HCT116 (cell line): ENCODE measurements around the gene CLIC5. TPM values are rescaled to one million over a fixed set of nuclear protein-coding genes. Genes with fewer than 3 reads are reported as not detected.

Source experiments
- ATAC-seq: fragments of 200-7000 bp; cut with Tn5 transposase; 2 replicates; pipeline ENCODE4 v1.9.1; 2020; ENCODE audit warnings: mild to moderate bottlenecking, moderate library complexity
- BruUV-seq: library from RNA; stranded (reverse); fragments of 400-500 nt; replicated peaks from 2 replicates; lab custom pipeline; 2021; lab: Mats Ljungman, UMichigan
- CTCF ChIA-PET: fragments of 300-600 bp; sonication (Branson Sonifier 250); formaldehyde crosslinking; loops from one replicate; lab custom pipeline; 2021; ENCODE audit warnings: antibody characterized with exemption; lab: Charles Lee
- POLR2A ChIA-PET: fragments of 300-600, 350-600 bp; sonication (Branson Sonifier 250); formaldehyde crosslinking; loops from one replicate; lab custom pipeline; 2021; ENCODE audit warnings: antibody characterized with exemption; lab: Charles Lee
- RAD21 ChIA-PET, 2 experiments: fragments of 300-600 bp; sonication (Branson Sonifier 250); formaldehyde crosslinking; loops; one replicate each; lab custom pipeline; 2023; ENCODE audit warnings: low total read pairs in 2 of 2; ENCODE audit not compliant: uncharacterized antibody in 2 of 2, unreplicated experiment in 2 of 2, low non-redundant PET in 1 of 2; lab: Charles Lee
- DNase-seq: peaks from one replicate; pipeline ENCODE4 v3.0.0-alpha.2; 2010; ENCODE audit warnings: low read depth, low spot score
- H2AFZ ChIP-seq: fragments of 200-600 bp; shearing (Covaris generic), sonication (generic); 2 replicates; pipeline ENCODE4 v1.6.1; 2017; ENCODE audit warnings: low read depth, mixed run types, mixed read lengths, antibody characterized with exemption, low read length; ENCODE audit not compliant: poor library complexity, severe bottlenecking
- H3K27ac ChIP-seq: 2 replicates; pipeline ENCODE4 v1.5.1; 2012; ENCODE audit warnings: low read depth, low read length
- H3K27me3 ChIP-seq: fragments of 200-600 bp; sonication (generic); 2 replicates; pipeline ENCODE4 v1.6.1; 2016; ENCODE audit warnings: mixed run types, low read length, mixed read lengths; ENCODE audit not compliant: insufficient read depth
- H3K36me3 ChIP-seq, 2 experiments: fragments of 200-500 bp in 1 of 2; fragments of 200-600 bp in 1 of 2; sonication (Bioruptor generic) in 1 of 2; sonication (generic) in 1 of 2; 2 replicates each; pipeline versions ENCODE4 v1.5.1 to v1.6.1; 2014 to 2016; ENCODE audit warnings: low read length in 2 of 2, inconsistent platforms in 1 of 2, mixed read lengths in 1 of 2, mixed run types in 1 of 2; ENCODE audit not compliant: insufficient read depth in 2 of 2, control insufficient read depth in 1 of 2
- H3K4me1 ChIP-seq, 2 experiments: fragments of 200-600 bp in 1 of 2; sonication (generic) in 1 of 2; 2 replicates each; pipeline versions ENCODE4 v1.5.1 to v1.6.1; 2012 to 2017; ENCODE audit warnings: low read length in 2 of 2, inconsistent platforms in 1 of 2, mild to moderate bottlenecking in 1 of 2, mixed read lengths in 1 of 2, mixed run types in 1 of 2, moderate library complexity in 1 of 2; ENCODE audit not compliant: insufficient read depth in 2 of 2, control insufficient read depth in 1 of 2
- H3K4me2 ChIP-seq: fragments of 200-600 bp; sonication (generic); 2 replicates; pipeline ENCODE4 v1.6.1; 2017; ENCODE audit warnings: mixed run types, low read length, mixed read lengths
- H3K4me3 ChIP-seq, 2 experiments: fragments of 200-600 bp in 1 of 2; sonication (generic) in 1 of 2; replicated peaks in 1 of 2; 2 replicates each; pipeline ENCODE4 v1.5.1; 2011 to 2016; ENCODE audit warnings: low read length in 2 of 2, control low read depth in 1 of 2, low read depth in 1 of 2, mild to moderate bottlenecking in 1 of 2, mixed read lengths in 1 of 2, mixed run types in 1 of 2
- H3K79me2 ChIP-seq: fragments of 200-600 bp; sonication (generic); 2 replicates; pipeline ENCODE4 v1.6.1; 2017; ENCODE audit warnings: mild to moderate bottlenecking, mixed run types, low read length, moderate library complexity, mixed read lengths; ENCODE audit not compliant: insufficient read depth
- H3K9ac ChIP-seq: fragments of 200-600 bp; sonication (generic); 2 replicates; pipeline ENCODE4 v1.6.1; 2016; ENCODE audit warnings: low read length, mixed read lengths
- H3K9me2 ChIP-seq: fragments of 200-600 bp; sonication (generic), shearing (Covaris generic); 2 replicates; pipeline ENCODE4 v1.6.1; 2017; ENCODE audit warnings: mixed run types, mild to moderate bottlenecking, moderate library complexity; ENCODE audit not compliant: insufficient read depth
- H3K9me3 ChIP-seq, 2 experiments: fragments of 200-500 bp in 1 of 2; fragments of 200-600 bp in 1 of 2; sonication (Bioruptor generic) in 1 of 2; sonication (generic) in 1 of 2; 2 replicates each; pipeline ENCODE4 v1.6.1; 2014 to 2017; ENCODE audit warnings: low read length in 2 of 2, mixed read lengths in 2 of 2, inconsistent platforms in 1 of 2, low read depth in 1 of 2, mild to moderate bottlenecking in 1 of 2, mixed run types in 1 of 2, moderate library complexity in 1 of 2; ENCODE audit not compliant: control insufficient read depth in 1 of 2, insufficient read depth in 1 of 2
- H4K20me1 ChIP-seq: fragments of 200-600 bp; sonication (generic), shearing (Covaris generic); 2 replicates; pipeline ENCODE4 v1.6.1; 2017; ENCODE audit warnings: mixed run types, mild to moderate bottlenecking, moderate library complexity; ENCODE audit not compliant: insufficient read depth
- CBX3 ChIP-seq: IDR thresholded peaks from 2 replicates; pipeline ENCODE4 v1.6.1; 2012; ENCODE audit warnings: low read depth
- CEBPB ChIP-seq: IDR thresholded peaks from 2 replicates; pipeline ENCODE4 v1.6.1; 2012; ENCODE audit warnings: low read depth
- ELF1 ChIP-seq: IDR thresholded peaks from 2 replicates; pipeline ENCODE4 v1.6.1; 2012; ENCODE audit warnings: low read depth, borderline replicate concordance
- EZH2 ChIP-seq: fragments of 200-600 bp; sonication (generic); IDR thresholded peaks from 2 replicates; pipeline ENCODE4 v1.6.1; 2017; ENCODE audit warnings: antibody characterized with exemption, mixed run types
- FOSL1 ChIP-seq: IDR thresholded peaks from 2 replicates; pipeline ENCODE4 v1.6.1; 2012; ENCODE audit warnings: low read depth
- JUND ChIP-seq: IDR thresholded peaks from 2 replicates; pipeline ENCODE4 v1.6.1; 2012
- MAX ChIP-seq: IDR thresholded peaks from 2 replicates; pipeline ENCODE4 v1.6.1; 2012
- POLR2A ChIP-seq: IDR thresholded peaks from 2 replicates; pipeline ENCODE4 v1.7.0; 2011; ENCODE audit warnings: borderline replicate concordance; ENCODE audit not compliant: insufficient read depth, insufficient read length; ENCODE audit errors: extremely low read depth
- RAD21 ChIP-seq: IDR thresholded peaks from 2 replicates; pipeline ENCODE4 v1.6.1; 2012; ENCODE audit warnings: low read depth, mild to moderate bottlenecking
- REST ChIP-seq: IDR thresholded peaks from 2 replicates; pipeline ENCODE4 v1.6.1; 2012; ENCODE audit warnings: low read depth
- SIN3A ChIP-seq: IDR thresholded peaks from 2 replicates; pipeline ENCODE4 v1.6.1; 2012; ENCODE audit warnings: low read depth
- SRF ChIP-seq: IDR thresholded peaks from 2 replicates; pipeline ENCODE4 v1.6.1; 2012; ENCODE audit warnings: low read depth
- ZFX ChIP-seq: fragments of 450-650 bp; IDR thresholded peaks from 2 replicates; pipeline ENCODE4 v1.6.1; 2017
- ZNF274 ChIP-seq: fragments of 200-500 bp; sonication (Bioruptor generic); IDR thresholded peaks from 2 replicates; pipeline ENCODE4 v1.6.1; 2014; ENCODE audit warnings: mild to moderate bottlenecking, low read depth, low read length, inconsistent platforms
- intact Hi-C: fragments of 100-400 bp; cut with micrococcal nuclease; formaldehyde crosslinking; loops from 2 replicates; pipeline ENCODE4 v1.10.0; 2022
- total RNA-seq: library from RNA; stranded (reverse); gene quantifications from one replicate; pipeline ENCODE4 v1.2.1, GENCODE V29; 2021; ENCODE audit not compliant: unreplicated experiment
- TF ChIP-seq, protein P1 (sequence below): IDR thresholded peaks from 2 replicates; pipeline ENCODE4 v1.6.1; 2012

The CLIC5 gene
- total RNA-seq, 1 experiment from 2014 or later: 0.20 TPM

DNA sequence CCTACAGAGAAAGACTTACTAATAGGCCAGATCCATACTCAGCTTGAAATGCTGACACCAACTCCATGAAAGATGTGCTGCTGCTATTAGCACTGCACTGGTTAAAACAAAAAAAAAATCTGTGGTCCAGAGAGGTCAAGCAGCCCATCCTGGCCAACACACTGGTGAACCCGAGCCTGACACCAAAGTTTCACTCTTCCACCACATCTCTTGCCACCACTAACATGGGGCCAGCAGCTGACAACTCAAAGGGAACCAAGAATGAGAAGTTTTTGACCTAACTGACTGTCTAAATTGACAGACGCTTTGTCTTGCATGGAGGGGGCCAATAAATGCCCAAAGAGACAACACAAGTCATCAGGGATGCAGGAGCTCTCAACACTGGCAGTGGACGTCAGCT lies 5.4 kb downstream of the CLIC5 start (continued):
- no peak for TF ChIP-seq ZNF274
- TF ChIP-seq RAD21: no peak
- TF ChIP-seq SIN3A: no peak
- TF ChIP-seq POLR2A: no peak

- CTCF ChIA-PET: no interaction called here
These were observed 13.4 kb downstream of the CLIC5 start for GRCh38 chr6:46002264-46002663.

DNA sequence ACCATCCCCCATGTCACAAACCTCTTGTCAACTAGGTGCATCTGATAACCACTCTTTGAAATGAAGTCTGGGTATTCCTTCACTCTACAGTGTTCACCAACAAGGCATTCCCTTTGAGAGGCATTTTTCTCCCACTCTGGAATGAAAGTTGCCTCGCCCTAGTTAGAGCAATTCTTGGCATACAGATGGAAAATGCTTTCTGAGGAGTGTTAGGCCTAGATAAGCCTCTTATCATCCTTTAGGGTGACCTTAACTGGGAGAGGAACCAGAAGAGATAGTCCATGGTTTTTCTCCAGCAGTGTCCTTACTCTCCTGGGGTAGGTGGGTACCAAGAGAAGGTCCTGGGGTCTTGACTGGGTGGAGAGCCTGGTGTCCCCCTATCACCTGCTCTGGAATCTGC lies 14.8 kb downstream of the CLIC5 start:
- no TSS peak for BruUV-seq
- Histone ChIP-seq H3K4me3 (no peak overlapping the region), H3K27ac (no peak overlapping the region), H3K36me3 (no peaks in the 10 kb centered on the region), H3K9me3 (no peaks in the 10 kb centered on the region), H3K4me2 (no peak overlapping the region), H2AFZ (no peak overlapping the region), H3K27me3 (no peaks in the 10 kb centered on the region), H3K9me2 (no peaks in the 10 kb centered on the region), H3K79me2 (no peaks in the 10 kb centered on the region), H4K20me1 (no peaks in the 10 kb centered on the region), H3K9ac (no peak overlapping the region), H3K4me1 (no peaks in the 10 kb centered on the region)
- intact Hi-C loops: no loop called here
- POLR2A ChIA-PET: no interaction called here
- DNase-seq: no peak
- CTCF ChIA-PET: no interaction called here
- RAD21 ChIA-PET: no interaction called here
- no peak for ATAC-seq
- TF ChIP-seq RAD21: no peak
- TF ChIP-seq ZNF274: no peak
- TF ChIP-seq FOSL1: no peak
- TF ChIP-seq SIN3A: no peak
- TF ChIP-seq, protein P1, sequence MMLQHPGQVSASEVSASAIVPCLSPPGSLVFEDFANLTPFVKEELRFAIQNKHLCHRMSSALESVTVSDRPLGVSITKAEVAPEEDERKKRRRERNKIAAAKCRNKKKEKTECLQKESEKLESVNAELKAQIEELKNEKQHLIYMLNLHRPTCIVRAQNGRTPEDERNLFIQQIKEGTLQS: no peak
- TF ChIP-seq POLR2A: no peak
- TF ChIP-seq JUND: no peak
- TF ChIP-seq ELF1: no peak
- TF ChIP-seq REST: no peak
- no peak for TF ChIP-seq SRF

More at GRCh38 chr6:46002264-46002663, 13.4 kb downstream of the CLIC5 start:
- H3K4me2 ChIP-seq: no peak overlapping the region
- intact Hi-C loops: no loop called here
- no peak overlapping the region for H3K4me3 ChIP-seq
- H3K9ac ChIP-seq: no peak overlapping the region
- TF ChIP-seq FOSL1: no peak
- TF ChIP-seq ELF1: no peak
- no peak for TF ChIP-seq EZH2
- TF ChIP-seq MAX: no peak
- TF ChIP-seq CBX3: no peak
- no peak for TF ChIP-seq CEBPB
- no peak for TF ChIP-seq ZFX
- TF ChIP-seq JUND: no peak
- H3K27me3 ChIP-seq: no peaks in the 10 kb centered on the region
- ATAC-seq (no peak), DNase-seq (no peak)
- no peaks in the 10 kb centered on the region for H3K4me1 ChIP-seq
- BruUV-seq: no TSS peak
- no peak overlapping the region for H2AFZ ChIP-seq
- no peak overlapping the region for H3K27ac ChIP-seq
- no peaks in the 10 kb centered on the region for H3K9me3 ChIP-seq
- ChIA-PET RAD21 (no interaction called here), POLR2A (no interaction called here)
- H3K79me2 ChIP-seq: no peaks in the 10 kb centered on the region
- no peaks in the 10 kb centered on the region for H3K9me2 ChIP-seq
- H3K36me3 ChIP-seq: no peaks in the 10 kb centered on the region
- no peaks in the 10 kb centered on the region for H4K20me1 ChIP-seq
